ENCODE results near the gene FOXK2. TPM values are rescaled to one million over a fixed set of nuclear protein-coding genes. Genes with fewer than 3 reads are reported as not detected.

Gene FOXK2
- total and polyA plus RNA-seq, 2 experiments from 2014 or later: 30.2 to 37.7 TPM

- Histone ChIP-seq H3K4me2 (no peak overlapping the region), H2AFZ (no peak overlapping the region), H3K79me2 (peaks cover 51% of the 10 kb centered on the region), H3K36me3 (replicated peaks; ENCODE audit: insufficient read depth, low read depth) (no peaks in the 10 kb centered on the region), H3K9me3 (ENCODE audit: low read depth) (no peaks in the 10 kb centered on the region), H4K20me1 (ENCODE audit: insufficient read depth, poor library complexity, severe bottlenecking) (no peaks in the 10 kb centered on the region), H3K9me2 (replicated peaks; ENCODE audit: insufficient read depth) (no peaks in the 10 kb centered on the region), H3K27ac (no peak overlapping the region), H3K4me1 (ENCODE audit: insufficient read depth) (peaks cover 28% of the 10 kb centered on the region), H3K27me3 (no peaks in the 10 kb centered on the region), H3K4me3 (no peak overlapping the region)
- 94% methylated on average over 21 of the region's 21 CpGs for WGBS (ENCODE audit: low lambda C conversion rate, missing lambda C conversion rate)
- TF ChIP-seq EZH2 (IDR thresholded peaks at IDR 0.05; ENCODE audit: borderline replicate concordance): no peak
- no peak for TF ChIP-seq EZH2phosphoT487 (IDR thresholded peaks at IDR 0.05; ENCODE audit: low read depth, severe bottlenecking, unreplicated experiment)
- no peak for TF ChIP-seq CTCF (IDR thresholded peaks at IDR 0.05; ENCODE audit: poor library complexity)
- DNase-seq (ENCODE audit: low spot score): no peak
These were observed 76.4 kb downstream of the FOXK2 start for GRCh38 chr17:82595893-82596292.

GRCh38 chr17:82596296-82596695 is 76.8 kb downstream of the FOXK2 start:
- Histone ChIP-seq H3K27ac (no peak overlapping the region), H3K4me1 (ENCODE audit: insufficient read depth) (peaks cover 28% of the 10 kb centered on the region), H3K36me3 (replicated peaks; ENCODE audit: insufficient read depth, low read depth) (no peaks in the 10 kb centered on the region), H3K9me2 (replicated peaks; ENCODE audit: insufficient read depth) (no peaks in the 10 kb centered on the region), H3K4me2 (no peak overlapping the region), H3K79me2 (peaks cover 52% of the 10 kb centered on the region), H3K4me3 (no peak overlapping the region), H3K27me3 (no peaks in the 10 kb centered on the region), H4K20me1 (ENCODE audit: insufficient read depth, poor library complexity, severe bottlenecking) (no peaks in the 10 kb centered on the region), H2AFZ (no peak overlapping the region), H3K9me3 (ENCODE audit: low read depth) (no peaks in the 10 kb centered on the region)
- DNase-seq (ENCODE audit: low spot score): no peak
- no peak for TF ChIP-seq EZH2phosphoT487 (IDR thresholded peaks at IDR 0.05; ENCODE audit: low read depth, severe bottlenecking, unreplicated experiment)
- TF ChIP-seq EZH2 (IDR thresholded peaks at IDR 0.05; ENCODE audit: borderline replicate concordance): no peak
- no peak for TF ChIP-seq CTCF (IDR thresholded peaks at IDR 0.05; ENCODE audit: poor library complexity)
- 93% methylated on average over 16 of the region's 16 CpGs for WGBS (ENCODE audit: low lambda C conversion rate, missing lambda C conversion rate)

DNA sequence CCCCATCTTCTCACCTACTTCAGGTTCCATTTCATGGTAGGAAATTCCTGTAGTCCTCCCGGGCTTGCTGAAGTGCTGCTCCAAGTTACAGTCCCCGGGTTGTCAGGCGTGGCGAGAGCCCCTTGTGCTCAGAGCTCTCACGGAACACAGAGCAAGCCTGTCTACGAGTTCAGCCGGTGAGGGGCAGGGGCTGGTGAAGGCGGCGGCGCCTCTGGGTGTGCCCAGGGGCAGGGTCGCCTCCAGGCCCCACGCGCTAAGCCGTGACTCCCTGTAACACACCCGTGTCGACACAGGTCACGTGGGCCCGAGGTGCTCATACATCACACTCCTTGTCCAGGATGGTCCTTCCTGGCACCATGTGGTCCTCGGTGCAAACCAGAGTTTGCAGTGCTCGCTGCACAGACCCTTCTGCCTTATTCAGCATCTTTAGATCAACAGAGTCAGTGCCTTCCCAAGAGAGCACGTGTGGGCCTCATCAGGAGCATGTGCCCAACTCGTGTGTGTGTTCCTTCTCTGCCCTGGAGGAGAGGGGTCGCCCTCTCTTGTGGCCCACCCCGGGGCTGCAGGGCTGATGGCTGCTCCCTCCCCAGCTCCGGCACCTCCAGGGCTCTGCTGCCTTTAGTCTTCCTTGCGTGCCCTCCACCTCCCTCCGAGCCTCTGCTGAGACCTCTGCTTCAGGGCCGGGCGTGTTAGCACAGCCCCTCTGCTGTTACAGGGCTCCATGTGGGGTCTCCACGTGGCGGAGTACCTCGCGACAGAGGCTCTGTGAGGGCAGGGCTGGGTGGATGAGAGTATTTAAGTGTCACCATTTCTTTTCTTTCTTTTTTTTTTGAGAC is 77.5 kb downstream of the FOXK2 start:
- no peaks in the 10 kb centered on the region for H3K9me2 ChIP-seq (replicated peaks; ENCODE audit: insufficient read depth)
- H3K27ac ChIP-seq: no peak overlapping the region
- DNase-seq (ENCODE audit: low spot score): no peak
- no peak overlapping the region for H3K4me3 ChIP-seq
- H2AFZ ChIP-seq: no peak overlapping the region
- H3K4me2 ChIP-seq: no peak overlapping the region
- H3K36me3 ChIP-seq (replicated peaks; ENCODE audit: insufficient read depth, low read depth): no peaks in the 10 kb centered on the region
- H3K9me3 ChIP-seq (ENCODE audit: low read depth): no peaks in the 10 kb centered on the region
- H3K27me3 ChIP-seq: no peaks in the 10 kb centered on the region
- peaks cover 54% of the 10 kb centered on the region for H3K79me2 ChIP-seq
- H3K4me1 ChIP-seq (ENCODE audit: insufficient read depth): peaks cover 24% of the 10 kb centered on the region
- no peak for TF ChIP-seq EZH2phosphoT487 (IDR thresholded peaks at IDR 0.05; ENCODE audit: low read depth, severe bottlenecking, unreplicated experiment)
- TF ChIP-seq EZH2 (IDR thresholded peaks at IDR 0.05; ENCODE audit: borderline replicate concordance): no peak
- 94% methylated on average over 33 of the region's 33 CpGs for WGBS (ENCODE audit: low lambda C conversion rate, missing lambda C conversion rate)
- H4K20me1 ChIP-seq (ENCODE audit: insufficient read depth, poor library complexity, severe bottlenecking): no peaks in the 10 kb centered on the region
